Vagina (tissue), 2 donors: ENCODE measurements around the gene TRIO.

ENCODE experiments used
- POLR2A ChIP-seq, 2 donors: fragments of 450-650 bp; IDR thresholded peaks; one replicate each; pipeline ENCODE4 v1.6.1; 2017; ENCODE audit warnings: antibody characterized with exemption in 2 of 2, mild to moderate bottlenecking in 2 of 2, moderate library complexity in 2 of 2
- POLR2AphosphoS5 ChIP-seq, 2 donors: sonication (generic); formaldehyde crosslinking; IDR thresholded peaks; one replicate each; pipeline ENCODE4 v1.9.0; 2017; ENCODE audit warnings: antibody characterized with exemption in 2 of 2, mild to moderate bottlenecking in 2 of 2, low read depth in 1 of 2; ENCODE audit not compliant: insufficient read depth in 1 of 2
- TF ChIP-seq, protein P1 (sequence below), 3 experiments: fragments of 450-650 bp in 2 of 3; fragments of 200-600 bp in 1 of 3; sonication (generic) in 1 of 3; IDR thresholded peaks; one replicate each; pipeline ENCODE4 v1.5.1; 2017 to 2019; ENCODE audit warnings: antibody characterized with exemption in 3 of 3, mild to moderate bottlenecking in 2 of 3, moderate library complexity in 2 of 3

DNA sequence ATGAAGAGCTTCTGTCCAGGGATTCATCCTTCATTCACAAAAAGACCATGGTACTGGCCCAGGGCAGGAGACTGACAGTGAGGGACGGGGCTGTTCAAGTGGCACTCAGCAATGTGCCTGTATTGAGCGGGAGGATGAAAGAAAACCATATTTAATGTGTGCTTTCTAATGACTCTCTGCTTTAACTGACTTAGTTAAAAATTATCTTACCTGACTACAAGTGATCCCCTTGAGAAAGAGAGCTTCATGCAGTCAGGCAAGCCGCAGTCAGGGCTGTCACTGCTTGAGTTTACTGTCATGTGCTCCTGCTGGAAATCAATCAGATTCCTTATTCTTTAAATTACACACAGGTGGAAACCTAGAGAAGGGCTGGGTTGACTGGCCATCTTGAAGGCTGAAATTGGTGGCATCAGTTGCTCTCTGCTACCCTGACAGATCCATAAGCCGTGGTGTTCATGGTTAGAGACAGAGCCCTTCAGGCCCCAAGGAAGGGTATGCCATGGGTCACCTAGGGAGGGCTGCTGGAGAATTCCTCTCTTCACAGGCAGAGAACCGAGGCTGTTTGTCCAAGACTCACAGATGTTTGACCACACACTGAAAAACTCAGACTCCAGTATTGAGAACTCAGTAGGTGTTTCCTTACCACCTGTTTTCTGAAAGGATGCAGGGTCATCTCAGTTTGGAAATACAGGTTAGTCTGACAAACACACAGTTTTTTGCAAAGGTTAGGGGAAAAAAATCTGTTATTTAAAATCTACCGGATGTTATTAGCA lies 70.9 kb downstream of the TRIO start:
- TF ChIP-seq POLR2A (IDR thresholded peaks at IDR 0.05) (no peak), POLR2AphosphoS5 (IDR thresholded peaks at IDR 0.05; ENCODE audit: insufficient read depth in 1 of 2, low read depth in 1 of 2) (no peak)
- TF ChIP-seq, protein P1, sequence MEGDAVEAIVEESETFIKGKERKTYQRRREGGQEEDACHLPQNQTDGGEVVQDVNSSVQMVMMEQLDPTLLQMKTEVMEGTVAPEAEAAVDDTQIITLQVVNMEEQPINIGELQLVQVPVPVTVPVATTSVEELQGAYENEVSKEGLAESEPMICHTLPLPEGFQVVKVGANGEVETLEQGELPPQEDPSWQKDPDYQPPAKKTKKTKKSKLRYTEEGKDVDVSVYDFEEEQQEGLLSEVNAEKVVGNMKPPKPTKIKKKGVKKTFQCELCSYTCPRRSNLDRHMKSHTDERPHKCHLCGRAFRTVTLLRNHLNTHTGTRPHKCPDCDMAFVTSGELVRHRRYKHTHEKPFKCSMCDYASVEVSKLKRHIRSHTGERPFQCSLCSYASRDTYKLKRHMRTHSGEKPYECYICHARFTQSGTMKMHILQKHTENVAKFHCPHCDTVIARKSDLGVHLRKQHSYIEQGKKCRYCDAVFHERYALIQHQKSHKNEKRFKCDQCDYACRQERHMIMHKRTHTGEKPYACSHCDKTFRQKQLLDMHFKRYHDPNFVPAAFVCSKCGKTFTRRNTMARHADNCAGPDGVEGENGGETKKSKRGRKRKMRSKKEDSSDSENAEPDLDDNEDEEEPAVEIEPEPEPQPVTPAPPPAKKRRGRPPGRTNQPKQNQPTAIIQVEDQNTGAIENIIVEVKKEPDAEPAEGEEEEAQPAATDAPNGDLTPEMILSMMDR (IDR thresholded peaks at IDR 0.05) = no peak
